ENCODE data around the gene LTBP2.

The LTBP2 gene

DNA sequence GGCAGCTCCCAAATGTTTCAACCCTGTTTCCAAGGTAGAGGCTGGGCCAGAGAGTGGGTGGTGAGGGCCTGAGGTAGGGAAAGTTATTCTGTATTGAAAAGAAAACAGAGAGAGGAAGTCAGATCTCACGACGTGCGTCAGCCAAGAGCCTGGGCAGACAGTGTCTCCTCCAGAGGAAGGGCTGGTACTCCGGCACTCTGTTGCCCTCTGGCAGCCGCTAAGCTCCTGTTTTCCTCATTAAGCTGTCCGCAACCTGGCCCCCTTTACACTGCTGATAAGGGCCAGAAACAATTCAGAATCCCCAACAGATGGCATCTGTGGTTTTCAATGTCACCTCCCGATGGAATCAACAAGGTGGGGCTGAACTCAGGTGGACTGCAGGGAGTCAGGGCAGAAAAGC lies 26.0 kb upstream of the LTBP2 start:
- DNase-seq (ENCODE audit: low spot score) = no peak

DNA sequence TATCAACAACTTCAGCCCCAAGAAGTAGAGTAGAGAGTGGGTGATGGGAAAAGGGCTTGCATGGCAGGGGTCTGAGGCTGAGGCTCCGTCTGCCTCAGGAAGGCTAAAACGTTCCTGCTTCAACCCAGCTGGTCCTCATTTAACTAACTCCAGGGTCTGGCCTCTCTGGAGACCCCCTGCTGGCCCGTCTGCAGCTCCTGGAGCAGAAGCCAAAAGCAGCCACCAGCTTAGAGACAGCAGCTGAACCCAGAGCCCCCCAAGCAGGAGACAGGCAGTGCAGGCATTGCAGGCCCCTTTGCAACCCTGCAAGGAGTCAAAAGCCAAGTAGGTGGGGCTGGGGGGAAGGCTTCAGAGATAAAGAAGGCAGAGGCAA lies 25.1 kb upstream of the LTBP2 start:
- no peak for DNase-seq (ENCODE audit: low spot score)

DNA sequence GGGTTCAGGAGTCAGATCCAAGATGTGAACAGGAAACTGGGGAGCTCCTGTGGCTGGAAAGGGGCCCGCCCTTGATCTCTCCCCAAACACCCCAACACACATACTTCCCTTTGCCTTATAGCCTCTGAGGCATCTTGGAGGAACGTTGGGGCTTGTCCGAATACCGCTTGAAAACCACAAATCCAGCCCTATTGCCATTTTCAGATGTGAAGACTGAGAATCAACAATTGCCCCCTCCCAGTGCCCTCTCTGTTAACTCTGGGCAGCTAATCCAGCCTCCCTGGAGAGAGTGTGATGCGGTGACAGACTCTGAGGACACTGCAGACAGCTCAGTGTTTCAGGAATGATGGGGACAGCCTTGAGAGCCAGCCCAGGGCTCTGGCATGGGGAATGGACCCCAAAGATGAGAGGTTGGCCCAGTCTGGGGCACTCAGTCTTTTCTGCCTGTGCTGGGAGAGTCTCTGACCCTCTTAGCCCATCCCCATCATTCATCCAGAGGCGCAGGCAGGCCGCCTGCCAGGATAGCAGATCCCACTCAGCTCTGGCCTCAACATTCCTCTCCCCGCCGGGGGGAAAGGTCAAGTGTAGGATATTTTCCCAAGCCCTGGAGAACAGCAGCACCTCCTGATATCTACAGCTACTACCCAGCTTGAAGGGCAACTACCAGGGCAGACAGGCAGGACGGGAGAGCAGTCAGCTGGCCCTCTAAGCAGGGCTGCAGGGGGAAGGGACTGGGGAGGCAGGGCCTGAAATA lies 24.6 kb upstream of the LTBP2 start:
- no peak for DNase-seq (ENCODE audit: low spot score)

DNA sequence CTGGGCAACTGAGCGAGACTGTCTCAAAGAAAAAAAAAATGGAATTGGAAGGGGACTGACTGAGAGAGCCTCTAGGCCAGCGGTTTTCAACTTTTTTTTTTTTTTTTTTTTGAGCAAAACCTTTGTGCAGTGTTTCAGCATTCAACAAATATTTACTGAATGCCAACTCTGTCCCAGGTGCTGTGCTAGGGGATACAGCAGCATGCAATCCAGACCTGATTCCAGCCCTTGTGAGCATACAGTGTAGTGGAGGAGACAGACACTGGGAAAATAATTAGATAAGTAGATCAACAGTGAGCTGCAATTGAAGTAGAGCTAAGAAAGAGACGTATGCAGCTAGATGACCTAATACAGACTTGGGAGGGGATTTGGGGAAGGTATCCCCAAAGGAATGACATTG lies 23.8 kb upstream of the LTBP2 start:
- no peak for DNase-seq (ENCODE audit: low spot score)

DNA sequence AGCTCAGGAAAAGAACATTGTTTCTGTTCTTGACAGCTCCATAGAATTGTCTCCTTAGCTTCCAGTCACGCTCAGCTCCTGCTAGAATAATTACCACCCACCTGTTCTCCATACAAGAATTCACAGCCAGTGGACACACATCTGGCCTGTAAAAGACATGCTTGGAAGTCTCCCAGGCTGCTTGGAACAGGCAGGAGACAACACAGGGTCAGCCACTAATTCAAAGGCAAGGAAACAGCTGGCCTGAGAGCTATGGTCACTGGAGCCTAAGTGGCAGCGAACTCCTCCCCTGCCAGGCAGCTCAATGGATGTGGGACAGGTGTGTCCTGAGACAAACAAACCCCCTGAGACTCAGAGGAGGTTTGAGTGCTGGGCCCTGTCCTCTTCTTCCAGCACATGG lies 22.9 kb upstream of the LTBP2 start:
- DNase-seq (ENCODE audit: low spot score) = no peak

DNA sequence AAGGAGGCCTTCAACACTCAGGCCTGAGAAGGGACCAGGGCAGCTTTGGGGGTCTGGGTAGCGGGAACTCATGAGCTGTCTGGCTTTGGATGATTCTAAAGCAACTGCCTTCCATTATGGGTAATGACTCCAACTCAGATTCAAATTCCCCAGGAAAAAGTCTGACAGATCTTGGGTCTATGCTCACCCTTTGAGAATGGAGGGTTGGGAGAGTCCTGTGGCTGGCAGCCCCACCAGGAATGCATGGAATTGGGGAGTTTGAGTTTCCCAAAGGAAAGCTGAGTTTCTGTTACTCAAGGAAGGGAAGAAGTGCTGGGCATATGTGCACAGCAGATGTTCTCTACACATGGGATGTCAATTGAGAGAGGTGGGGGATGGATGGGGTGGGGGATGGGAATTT lies 22.4 kb upstream of the LTBP2 start:
- no peak for DNase-seq (ENCODE audit: low spot score)

DNA sequence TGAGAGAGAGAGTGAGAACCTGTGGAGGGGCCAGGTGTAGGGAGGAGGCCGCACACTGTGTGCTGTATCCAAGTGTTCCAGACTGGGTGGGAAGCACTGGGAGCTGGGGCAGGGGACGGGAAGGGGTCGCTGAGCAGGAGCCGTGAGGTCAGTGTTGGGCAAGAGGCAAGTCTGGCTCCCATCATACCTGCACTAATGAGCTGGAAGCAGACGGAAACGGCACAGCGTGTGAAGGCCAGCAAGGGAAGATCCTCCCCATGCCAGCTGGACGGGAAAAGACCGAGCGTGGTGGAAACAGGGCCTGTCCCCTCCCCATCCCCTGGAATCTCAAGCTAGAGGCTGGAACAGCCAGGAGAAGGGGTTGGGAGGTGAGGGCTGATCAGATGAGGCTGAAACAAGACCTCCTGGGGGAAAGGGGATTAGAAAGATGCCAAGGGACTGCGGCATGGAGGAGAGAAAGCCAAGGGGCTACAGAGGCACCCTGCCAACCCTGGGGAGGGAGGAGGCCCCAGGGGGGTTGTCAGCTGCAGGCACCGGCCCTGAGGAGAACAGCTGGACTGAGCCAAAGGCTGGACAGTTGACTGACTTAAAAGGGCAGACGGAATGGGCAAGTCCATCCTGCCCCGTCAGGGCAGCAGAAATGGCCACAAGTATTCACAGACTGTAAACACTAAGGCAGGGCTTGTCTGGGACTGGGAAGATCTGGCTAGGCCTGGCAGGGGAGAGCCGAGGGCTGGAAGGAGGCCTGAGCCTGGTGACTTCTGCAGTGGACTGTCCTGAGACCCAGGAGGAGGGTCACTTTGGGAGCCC lies 19.0 kb upstream of the LTBP2 start:
- no peak for DNase-seq (ENCODE audit: low spot score)

DNA sequence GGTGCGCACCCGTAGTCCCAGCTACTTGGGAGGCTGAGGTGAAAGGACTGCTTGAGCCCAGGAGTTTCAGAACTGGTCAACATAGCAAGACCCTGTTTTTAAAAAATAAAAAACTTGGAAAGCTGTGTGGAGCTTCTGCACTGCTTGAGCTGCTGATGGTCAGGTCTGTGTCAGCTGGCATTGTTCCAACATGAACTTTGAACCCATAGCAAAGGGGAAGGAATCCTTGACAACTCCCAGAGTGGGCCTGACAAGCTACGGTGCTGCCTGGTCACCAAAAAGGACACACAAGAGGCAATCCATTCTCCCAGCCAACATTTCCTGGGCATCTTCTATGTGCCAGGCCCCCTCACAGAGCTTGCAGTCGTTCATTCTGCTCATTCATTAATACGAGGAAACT lies 16.4 kb upstream of the LTBP2 start:
- no peak for DNase-seq (ENCODE audit: low spot score)

DNA sequence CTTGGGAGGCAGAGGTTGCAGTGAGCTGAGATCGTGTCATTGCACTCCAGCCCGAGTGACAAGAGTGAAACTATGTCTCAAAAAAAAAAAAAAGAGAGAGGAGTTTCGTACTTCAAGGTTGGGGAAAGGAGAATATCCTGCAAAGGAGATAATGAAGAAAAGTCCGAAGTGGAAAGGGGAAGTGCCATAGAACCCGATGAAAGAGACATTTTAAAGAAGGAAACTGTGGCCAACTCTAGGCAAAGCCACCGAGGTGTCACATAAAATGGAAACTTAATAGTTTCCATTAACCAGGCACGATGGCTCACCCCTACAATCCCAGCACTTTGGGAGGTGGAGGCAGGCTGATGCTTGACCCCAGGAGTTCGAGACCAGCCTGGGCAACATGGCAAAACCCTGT lies 15.0 kb upstream of the LTBP2 start:
- DNase-seq (ENCODE audit: low spot score) = no peak

DNA sequence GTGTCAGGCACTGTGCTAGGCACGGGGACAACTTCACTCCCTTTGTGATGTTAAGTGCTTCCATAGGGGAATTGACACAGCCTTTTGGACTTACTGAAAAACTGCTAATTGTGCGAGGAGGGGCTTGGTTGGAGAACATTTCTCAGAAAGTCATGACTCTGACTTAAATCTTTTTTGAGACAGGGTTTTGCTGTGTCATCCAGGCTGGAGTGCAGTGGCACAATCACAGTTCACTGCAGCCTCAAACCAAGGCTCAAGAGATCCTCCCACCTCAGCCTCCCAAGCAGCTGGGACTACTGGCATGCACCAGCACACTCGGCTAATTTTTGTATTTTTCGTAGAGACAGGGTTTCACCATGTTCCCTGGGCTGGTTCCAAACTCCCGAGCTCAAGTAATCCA lies 10.2 kb upstream of the LTBP2 start:
- DNase-seq (ENCODE audit: low spot score) = no peak

DNA sequence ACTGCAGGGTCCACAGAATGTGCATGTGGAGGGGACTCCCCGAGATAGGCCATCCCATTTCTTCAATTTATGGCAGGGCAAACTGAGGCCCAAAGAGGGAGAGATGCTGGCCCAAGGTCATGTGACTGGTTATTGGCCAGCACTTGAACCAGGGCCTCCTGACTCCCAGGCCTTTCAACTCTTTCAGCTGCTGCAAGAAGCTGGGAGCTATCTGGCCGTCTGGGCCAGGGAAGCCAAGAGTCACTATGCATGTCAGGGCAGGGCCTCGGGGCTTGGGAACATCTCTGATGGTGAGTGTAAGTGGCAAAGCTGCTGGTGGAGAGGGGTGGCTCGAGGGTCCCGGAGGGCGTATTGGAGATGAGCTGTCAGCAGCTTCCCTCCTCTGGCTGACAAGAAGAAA lies 9.5 kb upstream of the LTBP2 start:
- no peak for DNase-seq (ENCODE audit: low spot score)

DNA sequence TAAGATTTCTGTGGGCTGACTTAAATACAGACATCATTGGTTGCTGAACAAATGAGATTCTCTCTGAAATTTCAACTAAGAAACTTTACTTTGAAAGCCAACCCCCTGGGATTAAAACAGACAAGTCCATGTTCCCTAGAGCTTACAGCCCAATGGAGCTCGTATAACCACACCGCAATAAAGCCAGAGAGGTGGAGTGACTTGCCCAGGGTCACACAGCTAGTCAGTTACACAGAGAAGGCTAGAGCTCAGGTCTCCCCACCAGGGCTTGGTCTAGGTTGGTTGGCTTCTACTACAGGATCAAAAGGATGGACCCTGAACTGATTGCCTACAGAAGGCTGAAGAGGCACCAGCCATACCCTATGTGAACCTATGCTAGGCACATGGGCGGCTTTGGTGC lies 8.9 kb upstream of the LTBP2 start:
- DNase-seq (ENCODE audit: low spot score) = no peak

DNA sequence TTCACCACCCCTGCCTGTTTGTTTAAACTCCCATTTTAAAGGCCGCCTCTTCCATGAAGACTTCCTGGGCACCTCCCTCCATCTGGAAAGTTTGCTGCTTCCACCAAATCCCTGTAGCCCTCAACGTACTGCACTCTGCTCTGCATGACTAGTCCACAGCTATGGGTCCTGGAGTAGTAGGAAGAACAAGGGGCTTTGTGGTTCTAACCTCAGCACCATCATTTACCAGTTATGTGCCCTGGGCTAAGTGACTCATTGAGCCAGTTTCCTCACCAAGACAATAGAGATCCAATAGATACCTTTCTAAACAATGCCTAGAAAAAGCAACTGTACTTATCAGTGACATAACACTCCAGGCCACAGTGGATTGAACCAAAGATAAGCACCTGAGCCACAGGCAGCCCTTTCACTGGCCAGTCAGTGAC lies 8.5 kb upstream of the LTBP2 start:
- DNase-seq (ENCODE audit: low spot score) = no peak

DNA sequence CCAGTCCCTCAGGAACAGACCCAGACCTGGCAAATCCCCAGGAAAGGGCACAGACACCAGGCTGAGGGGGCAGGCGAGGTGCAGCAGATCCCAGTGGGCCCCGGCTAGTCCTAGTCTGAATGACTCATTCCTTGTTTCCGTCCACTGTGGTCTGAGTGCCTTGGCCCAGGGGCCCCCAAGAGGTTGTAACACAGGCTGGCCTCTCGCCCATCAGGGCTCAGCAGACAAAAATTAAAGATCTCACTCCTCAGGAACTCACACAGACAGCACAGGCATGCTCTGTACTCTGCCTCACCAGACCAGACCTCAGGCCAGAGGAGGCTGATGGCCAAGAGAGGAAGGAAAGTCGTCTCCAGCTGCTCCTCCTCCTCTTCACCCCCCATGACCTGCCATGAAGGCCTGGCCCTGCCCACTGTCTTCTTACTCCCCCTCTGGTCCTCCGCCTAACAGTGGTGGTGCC lies 7.7 kb upstream of the LTBP2 start:
- no peak for DNase-seq (ENCODE audit: low spot score)

DNA sequence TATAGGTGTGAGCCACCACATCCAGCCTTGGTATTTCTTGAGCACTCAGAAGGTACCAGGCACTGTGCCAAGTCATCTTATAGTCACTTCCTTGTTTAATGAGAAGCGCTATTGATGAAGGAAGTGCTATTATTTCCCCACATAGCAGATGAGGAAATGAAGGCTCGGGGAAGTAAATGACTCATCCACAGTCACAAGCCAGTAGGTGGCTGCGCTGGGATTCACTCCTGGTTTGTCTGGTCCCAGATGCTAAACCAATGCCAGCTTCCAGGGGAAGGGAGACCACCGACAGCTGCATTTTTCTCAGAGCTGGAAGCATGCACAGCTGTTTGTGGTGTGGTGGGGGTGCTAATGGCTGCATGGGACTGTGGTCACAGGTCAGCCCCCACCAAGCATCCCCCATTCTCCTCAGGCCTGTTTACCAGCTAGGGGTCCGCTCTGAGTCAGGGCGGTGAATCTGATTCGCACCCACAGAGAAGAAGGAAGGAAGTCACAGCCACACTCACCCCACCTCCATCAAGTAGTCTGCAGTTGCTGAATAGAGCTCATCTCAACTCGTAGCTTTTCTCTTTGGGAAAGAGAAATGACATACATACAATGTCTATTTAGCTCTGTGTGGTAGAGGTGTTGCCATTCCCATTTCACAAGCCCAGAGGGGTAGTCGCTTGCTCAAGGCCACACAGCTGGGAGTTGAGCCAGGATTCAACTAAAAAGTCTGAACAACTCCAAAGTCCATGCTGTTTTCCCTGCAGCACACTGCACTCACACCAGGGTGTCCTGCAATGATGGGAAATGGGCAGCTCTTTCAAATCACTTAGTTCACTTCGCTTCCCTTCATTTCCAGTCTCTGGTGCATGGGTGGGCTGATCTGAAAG lies 6.3 kb upstream of the LTBP2 start:
- no peak for DNase-seq (ENCODE audit: low spot score)

DNA sequence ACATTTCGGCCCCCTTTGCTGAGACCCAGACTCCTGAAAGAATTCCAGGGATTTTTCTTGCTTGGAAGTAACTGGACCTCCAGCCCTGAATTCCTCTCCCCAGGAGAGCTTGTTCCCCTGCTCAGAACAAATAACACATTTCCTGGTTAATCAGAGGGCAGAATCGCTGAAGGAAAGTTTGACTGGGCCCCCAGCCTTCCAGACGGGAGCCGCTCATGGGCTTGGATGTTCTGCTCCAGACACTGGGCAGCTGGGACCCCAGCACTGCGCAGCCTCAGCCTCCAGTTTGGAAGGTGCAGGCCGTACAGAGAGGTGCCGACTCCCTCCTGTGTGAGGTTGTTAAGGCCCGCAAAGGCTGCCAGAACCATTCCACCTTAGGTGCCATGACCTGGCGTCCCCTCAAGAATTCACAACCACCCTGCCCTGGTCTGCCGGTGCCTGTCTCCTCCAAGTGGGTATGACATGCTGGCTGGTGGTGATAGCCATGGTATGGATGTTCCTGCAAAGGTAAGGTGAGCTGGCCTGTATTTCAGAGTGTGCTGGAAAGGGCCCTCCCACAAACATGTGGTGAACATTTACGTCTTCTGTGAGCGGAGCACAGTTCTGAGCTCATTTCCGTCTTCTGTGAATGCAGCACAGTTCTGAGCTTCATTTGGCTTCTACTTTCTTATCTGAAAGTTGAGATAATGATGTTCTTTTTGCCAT lies 5.1 kb upstream of the LTBP2 start:
- no peak for DNase-seq (ENCODE audit: low spot score)

DNA sequence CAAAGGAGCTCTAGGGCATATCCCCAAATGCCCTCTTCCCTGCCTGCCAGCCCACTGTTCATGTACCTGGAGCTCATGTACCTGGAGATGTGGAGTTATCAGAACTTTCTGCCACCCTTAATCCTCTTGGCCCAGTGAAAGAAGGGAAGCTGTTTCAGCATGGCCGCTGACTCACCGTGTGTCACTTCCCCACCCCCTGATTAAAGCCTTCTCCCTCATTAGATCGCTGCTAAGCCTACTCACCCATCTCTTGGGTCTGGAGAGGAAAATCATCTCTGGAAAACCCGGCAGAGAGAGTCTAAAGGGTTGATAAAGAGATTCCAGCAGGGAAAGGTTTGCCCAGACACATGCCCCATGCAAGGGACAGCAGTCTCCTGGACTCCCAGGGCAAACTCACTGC lies 4.5 kb upstream of the LTBP2 start:
- no peak for DNase-seq (ENCODE audit: low spot score)

DNA sequence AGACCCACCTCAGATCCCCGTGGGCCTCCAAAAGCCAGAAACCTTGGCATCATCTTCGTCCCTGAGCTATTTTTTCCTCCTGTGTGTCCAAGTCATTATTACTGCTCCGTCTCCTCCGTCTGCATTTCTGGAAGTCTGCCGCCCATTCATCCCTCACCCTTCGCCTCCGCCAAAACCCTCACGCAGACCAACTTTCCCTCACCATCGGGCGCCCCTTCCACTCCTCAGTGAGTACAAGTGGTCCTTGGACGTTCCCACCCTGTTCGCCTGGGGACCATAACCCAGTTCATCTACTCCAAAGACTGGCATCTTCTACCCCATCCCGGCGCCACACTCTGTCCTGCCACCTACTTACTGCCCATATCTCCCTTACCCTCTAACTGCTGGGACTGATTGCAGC lies 3.7 kb upstream of the LTBP2 start:
- no peak for DNase-seq (ENCODE audit: low spot score)

DNA sequence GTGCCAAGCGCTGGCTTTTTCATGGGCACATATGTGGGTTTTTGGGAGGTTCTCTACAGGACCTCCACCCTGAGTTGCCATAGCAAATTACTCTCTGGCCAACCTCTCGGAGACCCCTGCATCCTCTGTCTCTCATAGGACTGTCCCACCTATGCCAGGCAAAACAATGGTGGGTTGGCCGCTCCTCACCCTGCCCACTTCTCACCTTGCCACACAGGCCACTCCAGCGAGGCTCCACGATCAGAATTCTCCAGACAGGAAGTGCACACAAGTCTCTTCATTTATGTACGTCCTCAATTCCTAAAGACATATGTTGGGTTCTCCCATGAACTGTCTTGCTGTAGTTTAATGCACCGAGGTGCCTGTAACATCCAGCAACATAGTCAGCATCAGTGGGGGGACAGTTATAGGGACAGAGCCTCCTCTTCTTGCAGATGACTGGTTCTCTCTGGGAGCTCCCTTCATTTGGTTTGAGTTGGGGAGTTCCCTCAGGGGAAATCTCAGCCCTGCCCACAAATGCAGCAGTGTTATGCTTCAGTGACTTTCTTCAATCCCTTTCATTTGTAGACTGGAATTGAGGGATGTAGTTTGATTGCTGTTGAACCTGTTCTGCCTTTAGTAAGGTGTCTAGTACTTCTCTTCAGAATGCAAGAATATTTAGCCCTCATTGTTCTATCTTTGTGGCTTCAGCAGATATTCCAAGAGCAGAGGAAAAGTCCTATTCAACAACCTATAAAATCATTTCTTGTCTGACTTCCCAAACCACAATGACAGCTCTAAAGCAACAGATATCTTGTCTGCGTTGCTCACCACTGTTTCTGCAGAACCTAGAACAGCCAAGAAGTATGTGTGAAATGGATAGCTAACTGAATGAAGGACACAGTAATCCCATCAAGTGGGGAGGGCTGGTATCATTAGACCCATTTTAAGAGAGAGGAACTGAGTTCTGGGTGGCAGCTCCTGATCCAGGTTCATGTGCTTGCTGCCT lies 2.8 kb upstream of the LTBP2 start:
- no peak for DNase-seq (ENCODE audit: low spot score)

DNA sequence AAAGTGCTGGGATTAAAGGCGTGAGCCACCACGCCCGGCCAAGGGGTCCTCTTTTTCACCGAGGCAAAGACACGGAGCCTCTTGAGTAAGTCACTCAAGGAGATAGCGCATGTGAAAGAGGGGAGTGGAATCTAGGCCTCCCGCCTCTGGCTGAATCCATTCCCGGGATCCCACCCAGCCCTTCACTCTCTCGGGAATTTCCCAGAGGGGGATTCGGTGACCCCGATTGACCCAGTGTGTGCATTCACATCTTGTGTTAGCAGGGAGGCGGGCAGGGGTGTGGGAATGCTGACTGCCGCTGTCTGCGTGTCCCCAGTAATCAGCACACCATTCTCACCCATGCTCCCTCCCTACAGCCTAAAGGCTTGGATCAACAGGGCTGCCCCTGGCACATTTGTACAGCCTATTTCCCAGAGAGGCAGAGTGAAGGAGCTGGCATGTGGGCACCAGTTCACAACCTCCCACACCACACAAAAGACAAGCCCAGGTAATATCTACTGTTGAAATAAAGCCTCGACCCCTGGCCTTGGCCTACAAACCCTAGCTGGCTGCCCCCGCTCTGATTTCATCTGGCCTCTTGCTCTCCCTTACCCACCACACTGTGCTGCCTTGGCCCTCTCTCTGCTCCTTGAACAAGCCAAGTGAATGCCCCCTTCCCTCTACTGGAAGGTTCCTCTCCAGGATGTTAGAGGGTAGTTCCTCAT lies 1.3 kb upstream of the LTBP2 start:
- DNase-seq (ENCODE audit: low spot score) = no peak

Data from putamen (tissue), 1 donor.